Measurements from ENCODE around the gene SUB1. TPM values are rescaled to one million over a fixed set of nuclear protein-coding genes. Genes with fewer than 3 reads are reported as not detected.

Gene SUB1
- total RNA-seq, 2 experiments from 2014 or later, result 528 to 531 TPM

DNA sequence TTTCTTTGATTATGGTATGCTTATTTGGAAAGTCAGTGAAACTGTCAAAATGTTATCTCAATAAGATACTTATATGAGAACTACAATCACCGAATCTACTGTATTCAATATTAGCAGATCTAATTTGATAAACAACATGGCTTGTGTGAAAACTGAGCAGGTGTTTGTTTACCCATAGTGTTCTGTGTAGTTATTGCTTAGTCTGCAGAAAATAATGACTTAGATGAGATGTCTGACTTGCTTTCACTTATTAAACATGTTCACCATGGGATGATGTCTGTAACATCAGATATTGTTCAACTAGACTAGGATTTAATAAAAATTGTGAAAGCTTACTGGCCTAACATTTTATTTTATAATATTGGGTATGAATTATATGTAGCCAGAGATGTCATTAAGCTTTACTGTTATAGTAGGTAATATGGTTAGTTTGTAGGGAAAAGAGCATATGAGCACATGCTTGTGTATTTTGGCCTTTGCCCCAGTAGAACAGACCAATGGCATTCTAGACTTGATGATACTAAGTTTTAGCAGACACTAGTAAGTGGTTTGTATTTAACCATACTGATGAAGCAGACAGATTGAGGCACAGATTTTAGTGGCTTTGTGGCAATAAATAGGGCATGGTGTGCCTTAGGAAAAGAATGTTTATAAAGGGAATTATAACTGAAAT lies 16.4 kb downstream of the SUB1 start:
- intact Hi-C loops (cut with micrococcal nuclease), result no loop called here
- peaks cover 53% of the 10 kb centered on the region for H3K36me3 Mint-ChIP-seq

DNA sequence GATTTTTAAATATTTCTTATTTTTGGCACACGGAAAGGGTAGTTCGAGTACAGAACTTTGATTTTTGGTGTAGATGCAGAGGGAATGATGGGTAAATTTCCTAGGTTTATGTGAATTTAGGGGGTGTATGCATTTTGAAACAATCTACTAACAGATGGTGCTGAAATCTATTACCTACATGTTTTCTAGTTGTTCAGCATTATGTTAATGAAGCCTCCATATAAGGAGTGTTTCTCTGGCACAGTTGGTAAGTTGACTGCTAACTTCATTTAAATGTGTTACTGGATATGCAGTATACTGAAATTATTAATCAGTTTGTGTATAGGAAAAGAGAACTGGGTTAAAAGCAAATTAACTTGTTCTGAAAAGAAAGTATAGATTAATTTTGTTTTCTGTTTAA lies 17.5 kb downstream of the SUB1 start:
- H3K4me1 Mint-ChIP-seq (ENCODE audit: low read depth), result peaks cover 23% of the 10 kb centered on the region
- no peak for DNase-seq
- no peaks in the 10 kb centered on the region for H3K9me3 Mint-ChIP-seq
- POLR2A ChIA-PET, result no interaction called here
- intact Hi-C loops (cut with micrococcal nuclease), result no loop called here
- H3K27me3 Mint-ChIP-seq, result no peaks in the 10 kb centered on the region
- peak overlapping the region; percentile 5 for H3K27ac Mint-ChIP-seq
- CTCF ChIA-PET, result no interaction called here
- H3K4me3 Mint-ChIP-seq, result no peak overlapping the region
- H3K36me3 Mint-ChIP-seq, result peaks cover 46% of the 10 kb centered on the region

More for the DNA sequence above, 16.4 kb downstream of the SUB1 start:
- ChIA-PET POLR2A (no interaction called here), CTCF (interaction anchor here (1.3 to 1.4 kb wide), 2 partner anchors 12 to 113 kb away, joined by 4 to 5 read pairs; no protein-coding TSS in a partner anchor)
- no peaks in the 10 kb centered on the region for H3K27me3 Mint-ChIP-seq
- peak overlapping the region; percentile 16 for H3K27ac Mint-ChIP-seq
- DNase-seq, result no peak
- no peak overlapping the region for H3K4me3 Mint-ChIP-seq
- peaks cover 30% of the 10 kb centered on the region for H3K4me1 Mint-ChIP-seq (ENCODE audit: low read depth)
- no peaks in the 10 kb centered on the region for H3K9me3 Mint-ChIP-seq

DNA sequence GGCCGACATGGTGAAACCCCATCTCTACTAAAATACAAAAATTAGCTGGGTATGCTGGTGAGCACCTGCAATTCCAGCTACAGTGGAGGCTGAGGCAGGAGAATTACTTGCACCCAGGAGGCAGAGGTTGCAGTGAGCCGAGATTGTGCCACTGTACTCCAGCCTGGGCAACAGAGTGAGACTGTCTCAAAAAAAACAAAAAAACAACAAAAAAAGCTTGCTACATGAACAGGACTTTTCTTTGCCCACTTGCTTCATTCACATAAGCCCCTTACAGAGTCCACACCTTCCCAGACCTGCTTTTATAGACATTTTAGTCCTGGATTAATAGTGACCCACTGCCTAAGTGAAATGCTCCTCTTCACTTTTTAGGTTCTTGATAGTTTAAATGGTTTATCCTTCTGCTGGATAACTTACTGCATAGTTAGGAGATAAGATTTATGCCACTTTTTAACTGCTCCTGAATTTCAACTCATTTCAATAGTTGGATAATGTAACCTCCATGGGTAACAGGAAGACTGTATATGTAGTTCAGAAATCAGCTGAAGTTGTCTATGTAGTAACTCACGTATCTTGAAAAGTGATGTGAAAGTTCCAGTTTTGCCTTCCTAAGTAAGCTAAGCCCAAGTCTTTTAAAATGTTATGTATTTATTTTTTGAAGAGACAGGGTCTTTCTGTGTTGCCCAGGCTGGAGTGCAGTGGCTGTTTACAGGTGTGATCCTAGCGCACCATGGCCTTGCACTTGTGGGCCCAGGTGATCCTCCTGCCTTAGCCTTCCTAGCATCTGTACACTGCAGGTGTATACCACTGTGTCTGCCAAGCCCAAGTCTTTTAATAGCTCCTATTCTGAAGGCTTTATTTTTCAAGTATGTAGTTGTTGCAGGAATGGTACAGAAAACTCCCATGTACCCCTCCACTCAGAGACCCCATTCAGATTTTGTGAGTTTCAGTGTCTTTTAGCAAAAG lies 19.7 kb downstream of the SUB1 start:
- Mint-ChIP-seq H3K4me1 (ENCODE audit: low read depth) (peaks cover 14% of the 10 kb centered on the region), H3K27ac (peak overlapping the region; percentile 16), H3K36me3 (peaks cover 35% of the 10 kb centered on the region), H3K4me3 (no peak overlapping the region), H3K27me3 (no peaks in the 10 kb centered on the region), H3K9me3 (no peaks in the 10 kb centered on the region)
- no peak for DNase-seq
- intact Hi-C loops (cut with micrococcal nuclease), result no loop called here
- ChIA-PET POLR2A (no interaction called here), CTCF (interaction anchor here (1.7 kb wide), 1 partner anchor 116 kb away, joined by 6 read pairs; no protein-coding TSS in a partner anchor)

DNA sequence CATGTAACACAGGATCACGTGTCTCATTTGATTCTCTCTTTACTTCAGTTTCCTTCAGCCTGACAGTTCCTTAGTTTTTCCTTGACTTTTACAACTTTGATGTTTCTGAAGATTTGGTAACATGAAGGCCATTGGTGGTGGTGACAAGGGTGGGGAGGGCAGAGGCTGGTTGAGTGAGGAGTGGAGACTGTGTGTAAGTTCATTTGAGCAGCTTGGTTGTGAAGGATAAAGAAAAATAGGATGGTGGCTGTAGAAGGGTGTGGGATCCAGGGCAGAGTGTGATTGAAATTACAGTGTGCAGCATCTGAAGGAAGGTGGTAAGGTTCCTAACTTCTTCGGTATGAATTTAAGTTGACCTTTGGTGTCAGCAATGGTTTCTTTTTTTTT lies 20.4 kb downstream of the SUB1 start:
- intact Hi-C loops (cut with micrococcal nuclease), result no loop called here
- Mint-ChIP-seq H3K9me3 (no peaks in the 10 kb centered on the region), H3K4me1 (ENCODE audit: low read depth) (peaks cover 14% of the 10 kb centered on the region), H3K27me3 (no peaks in the 10 kb centered on the region), H3K36me3 (peaks cover 31% of the 10 kb centered on the region), H3K27ac (peak overlapping the region; percentile 34), H3K4me3 (no peak overlapping the region)
- ChIA-PET CTCF (interaction anchor here (1.7 kb wide), 1 partner anchor 116 kb away, joined by 6 read pairs; no protein-coding TSS in a partner anchor), POLR2A (no interaction called here)
- DNase-seq, result no peak

DNA sequence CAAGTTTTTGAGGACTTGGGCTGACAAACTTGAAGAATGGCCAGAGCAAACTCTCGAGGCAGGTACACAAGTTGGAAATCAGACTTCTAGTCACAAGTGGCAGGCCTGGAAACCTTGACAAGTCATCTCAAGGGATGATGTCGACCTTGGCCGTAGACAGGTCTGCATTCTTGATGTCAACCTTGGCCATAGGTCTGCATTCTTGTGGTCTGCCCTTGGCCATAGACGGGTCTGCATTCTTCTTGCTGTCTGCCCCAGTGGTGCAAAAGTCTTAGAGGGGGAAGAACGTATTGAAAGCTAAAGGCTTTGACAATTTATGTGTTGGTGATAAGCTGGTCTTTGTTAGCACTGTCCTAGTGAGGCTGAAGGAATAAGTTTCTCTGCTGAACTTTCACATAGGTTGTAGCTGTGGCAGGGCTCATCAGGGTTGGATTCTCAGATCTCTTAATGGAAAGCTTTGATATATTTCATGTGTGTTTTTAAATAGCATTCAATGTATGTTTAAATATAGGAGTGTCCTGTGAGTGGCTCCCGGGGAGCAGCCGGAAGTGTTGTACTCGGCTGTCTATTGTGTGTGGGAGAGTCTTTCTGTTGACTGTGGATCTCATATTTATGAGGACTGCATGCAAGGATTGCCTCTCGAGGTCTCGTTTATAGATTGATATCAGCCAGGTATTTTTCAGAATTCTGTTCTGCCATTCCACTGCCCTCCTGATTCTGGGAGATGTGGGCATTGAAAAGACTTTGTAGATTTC lies 27.0 kb downstream of the SUB1 start:
- H3K4me3 Mint-ChIP-seq, result no peak overlapping the region
- CTCF ChIA-PET, result interaction anchor here (0.6 to 4.5 kb wide), 18 partner anchors 13 to 382 kb away, joined by 3 to 86 read pairs (median 3); no protein-coding TSS in a partner anchor
- intact Hi-C loops (cut with micrococcal nuclease), result loop anchor here (2.0 kb wide), 2 partner anchors 24 to 1032 kb away; no protein-coding TSS in a partner anchor
- H3K27me3 Mint-ChIP-seq, result no peaks in the 10 kb centered on the region
- no peak for DNase-seq
- H3K36me3 Mint-ChIP-seq, result peaks cover 6% of the 10 kb centered on the region
- POLR2A ChIA-PET, result no interaction called here
- no peak overlapping the region for H3K27ac Mint-ChIP-seq
- H3K4me1 Mint-ChIP-seq (ENCODE audit: low read depth), result peaks cover 4% of the 10 kb centered on the region
- no peaks in the 10 kb centered on the region for H3K9me3 Mint-ChIP-seq

DNA sequence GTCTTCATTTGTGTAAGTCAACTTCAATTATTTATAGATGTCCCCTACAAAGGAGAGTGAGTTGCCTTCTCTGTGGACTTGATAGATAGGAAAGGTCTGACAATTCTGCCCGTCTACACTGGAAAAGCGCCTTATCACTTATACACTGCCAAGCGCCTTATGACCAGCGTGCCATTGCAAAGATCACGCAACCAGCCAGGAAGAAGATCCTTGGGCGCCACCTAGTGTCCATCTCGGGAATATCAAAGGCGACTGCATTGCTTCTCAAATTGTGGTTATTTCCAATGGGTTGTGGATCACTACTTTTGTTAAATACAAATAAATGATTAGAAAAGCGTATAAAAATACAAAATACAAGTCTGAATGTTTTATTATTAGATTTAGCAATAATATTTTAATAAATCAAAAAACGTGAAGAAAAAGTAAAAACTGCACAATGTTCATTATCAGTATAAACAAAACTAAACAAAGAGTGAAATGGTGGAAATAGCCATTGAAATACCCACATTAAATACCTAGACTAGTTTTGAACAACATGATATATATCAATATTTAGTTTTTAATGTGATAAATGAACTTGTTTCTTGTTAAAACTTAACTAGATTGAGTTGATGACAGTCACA lies 27.8 kb downstream of the SUB1 start:
- ChIA-PET POLR2A (no interaction called here), CTCF (interaction anchor here (0.6 to 4.5 kb wide), 19 partner anchors 14 to 832 kb away, joined by 3 to 86 read pairs (median 3); no protein-coding TSS in a partner anchor)
- Mint-ChIP-seq H3K4me3 (no peak overlapping the region), H3K27me3 (no peaks in the 10 kb centered on the region), H3K36me3 (peaks cover 6% of the 10 kb centered on the region), H3K4me1 (ENCODE audit: low read depth) (peaks cover 4% of the 10 kb centered on the region), H3K9me3 (no peaks in the 10 kb centered on the region), H3K27ac (no peak overlapping the region)
- intact Hi-C loops (cut with micrococcal nuclease), result loop anchor here (1.0 to 2.0 kb wide), 4 partner anchors 24 to 1032 kb away; no protein-coding TSS in a partner anchor
- DNase-seq, result peak; percentile 90

DNA sequence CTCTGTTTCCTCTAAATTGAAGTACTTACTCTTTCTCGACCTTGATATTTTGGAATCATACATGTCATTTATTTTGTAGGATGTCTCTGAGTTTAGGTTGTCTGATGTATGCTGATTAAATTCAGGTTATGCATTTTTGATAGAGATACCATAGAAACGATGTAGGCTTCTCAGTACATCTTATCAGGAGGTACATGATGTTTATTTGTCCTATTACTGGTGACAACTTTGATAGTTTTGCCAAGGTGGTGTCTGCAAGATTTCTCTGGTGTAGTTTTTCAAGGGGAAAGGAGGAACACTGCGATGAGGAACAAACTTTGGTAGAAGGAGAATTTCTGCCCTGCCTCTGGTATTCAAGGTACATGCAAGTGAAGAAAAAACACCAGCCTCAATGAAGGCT lies 29.9 kb downstream of the SUB1 start:
- no peaks in the 10 kb centered on the region for H3K27me3 Mint-ChIP-seq
- DNase-seq, result no peak
- POLR2A ChIA-PET, result no interaction called here
- H3K4me1 Mint-ChIP-seq (ENCODE audit: low read depth), result peaks cover 4% of the 10 kb centered on the region
- H3K4me3 Mint-ChIP-seq, result no peak overlapping the region
- intact Hi-C loops (cut with micrococcal nuclease), result no loop called here
- CTCF ChIA-PET, result interaction anchor here (2.0 kb wide), 1 partner anchor 126 kb away, joined by 9 read pairs; no protein-coding TSS in a partner anchor
- H3K36me3 Mint-ChIP-seq, result no peaks in the 10 kb centered on the region
- H3K27ac Mint-ChIP-seq, result no peak overlapping the region
- no peaks in the 10 kb centered on the region for H3K9me3 Mint-ChIP-seq

DNA sequence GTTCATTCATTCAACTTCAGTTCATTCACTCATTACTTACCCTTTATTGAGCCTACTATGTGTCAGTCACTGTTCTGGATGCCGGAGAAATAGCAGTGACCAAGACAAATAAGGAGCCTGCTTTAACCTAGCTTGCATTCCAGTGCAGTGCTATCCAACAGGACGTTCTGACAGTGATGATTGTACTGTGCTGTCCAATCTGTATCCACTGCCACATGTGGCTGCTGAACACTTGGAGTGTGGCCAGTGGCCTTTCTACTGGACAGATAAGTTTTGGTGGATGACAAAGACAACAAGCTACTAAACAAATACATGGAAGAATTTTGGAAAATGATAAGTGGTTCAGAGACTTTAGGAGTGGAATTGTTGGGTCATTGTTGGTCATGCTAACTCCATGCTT lies 33.6 kb downstream of the SUB1 start:
- Mint-ChIP-seq H3K27me3 (no peaks in the 10 kb centered on the region), H3K9me3 (no peaks in the 10 kb centered on the region), H3K36me3 (no peaks in the 10 kb centered on the region), H3K4me1 (ENCODE audit: low read depth) (no peaks in the 10 kb centered on the region), H3K4me3 (no peak overlapping the region), H3K27ac (no peak overlapping the region)
- DNase-seq, result no peak
- CTCF ChIA-PET, result no interaction called here
- POLR2A ChIA-PET, result no interaction called here
- intact Hi-C loops (cut with micrococcal nuclease), result no loop called here

DNA sequence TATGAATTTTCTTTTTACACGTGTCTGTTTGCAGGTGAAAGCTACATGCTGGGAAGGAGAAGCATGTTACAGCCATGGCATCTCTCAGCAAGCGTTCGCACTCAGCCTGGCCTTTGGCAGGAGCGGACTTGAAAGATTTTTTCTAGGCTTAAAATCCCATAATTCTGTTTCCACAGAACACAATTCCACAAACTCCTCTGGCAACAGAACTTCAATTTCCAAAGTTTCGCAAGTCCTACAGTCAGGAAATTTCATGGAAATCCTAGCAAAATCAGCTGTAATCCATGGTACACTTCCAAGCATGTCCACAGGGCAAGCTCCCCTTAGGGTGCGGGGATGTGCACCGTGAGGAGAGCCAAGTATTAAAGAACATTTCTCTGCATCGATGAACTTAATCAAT lies 35.9 kb downstream of the SUB1 start:
- Mint-ChIP-seq H3K4me1 (ENCODE audit: low read depth) (no peaks in the 10 kb centered on the region), H3K4me3 (no peak overlapping the region), H3K27me3 (no peaks in the 10 kb centered on the region), H3K36me3 (no peaks in the 10 kb centered on the region), H3K27ac (no peak overlapping the region), H3K9me3 (no peaks in the 10 kb centered on the region)
- DNase-seq, result no peak
- ChIA-PET POLR2A (interaction anchor here (0.6 kb wide), 1 partner anchor 18 kb away, joined by 3 read pairs; no protein-coding TSS in a partner anchor), CTCF (no interaction called here)
- intact Hi-C loops (cut with micrococcal nuclease), result no loop called here

DNA sequence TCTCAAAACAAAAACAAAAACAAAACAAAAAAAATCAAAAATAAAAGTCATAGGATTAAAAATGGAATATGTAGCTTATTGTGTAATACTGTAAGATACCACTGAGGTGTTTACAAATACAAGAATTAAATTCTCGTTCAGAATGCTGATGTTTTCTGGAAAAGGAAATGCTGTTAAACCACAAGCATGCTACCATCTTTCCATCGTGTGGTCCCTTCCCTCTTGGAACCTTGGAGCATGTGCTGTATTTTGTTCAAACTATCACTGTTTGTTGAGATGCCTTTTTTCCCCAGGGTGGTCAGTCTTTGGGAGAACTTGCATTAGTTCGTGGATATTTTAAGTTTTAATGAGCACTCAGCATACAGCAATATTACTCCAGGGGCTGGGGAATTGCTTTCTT lies 39.7 kb downstream of the SUB1 start:
- Mint-ChIP-seq H3K27ac (no peak overlapping the region), H3K4me1 (ENCODE audit: low read depth) (no peaks in the 10 kb centered on the region), H3K4me3 (no peak overlapping the region), H3K9me3 (no peaks in the 10 kb centered on the region), H3K36me3 (no peaks in the 10 kb centered on the region), H3K27me3 (no peaks in the 10 kb centered on the region)
- CTCF ChIA-PET, result no interaction called here
- intact Hi-C loops (cut with micrococcal nuclease), result no loop called here
- POLR2A ChIA-PET, result no interaction called here
- no peak for DNase-seq

DNA sequence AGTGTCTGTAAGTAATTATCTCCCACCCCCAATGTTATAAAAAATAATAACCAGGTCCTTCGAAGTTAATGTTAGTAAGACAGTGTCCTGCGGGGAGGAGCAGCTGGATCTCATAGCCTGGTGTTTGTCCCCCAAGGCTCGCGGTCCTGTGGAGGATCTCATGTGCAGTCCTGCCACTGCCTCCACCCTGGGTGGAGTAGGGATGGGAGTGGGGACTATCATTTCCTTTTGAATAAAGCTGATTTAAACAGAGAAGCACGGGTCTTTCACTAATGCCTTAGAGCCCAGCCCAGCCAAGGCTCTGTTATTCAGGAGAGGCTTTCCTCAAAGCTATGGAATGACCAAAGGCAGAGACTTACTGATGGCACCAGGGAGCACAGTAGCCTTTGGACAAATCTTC lies 40.2 kb downstream of the SUB1 start:
- H3K36me3 Mint-ChIP-seq, result no peaks in the 10 kb centered on the region
- H3K27me3 Mint-ChIP-seq, result no peaks in the 10 kb centered on the region
- H3K4me3 Mint-ChIP-seq, result no peak overlapping the region
- no peak for DNase-seq
- ChIA-PET CTCF (no interaction called here), POLR2A (no interaction called here)
- H3K9me3 Mint-ChIP-seq, result no peaks in the 10 kb centered on the region
- no peak overlapping the region for H3K27ac Mint-ChIP-seq
- intact Hi-C loops (cut with micrococcal nuclease), result no loop called here
- no peaks in the 10 kb centered on the region for H3K4me1 Mint-ChIP-seq (ENCODE audit: low read depth)

Data from activated CD4-positive, alpha-beta memory T cell treated with anti-CD3 and anti-CD28 coated beads for 36 hours (primary cell).